GM19452 (cell line): Measurements from ENCODE around the gene TRIM29.
"Not testable (repeated sequence)": the region's sequence is repeated elsewhere in the genome, so short reads cannot be mapped to it uniquely, and the experiment has no call there.

Experiments
- ATAC-seq: cut with Tn5 transposase; IDR thresholded peaks from one replicate; pipeline ENCODE4 v1.9.1; 2021; ENCODE audit not compliant: unreplicated experiment

The TRIM29 gene

GRCh38 chr11:120137611-120138521 lies at the start of gene TRIM29:
Gene TRIM29, minus strand, starts transcription at chr11:120138113. Its CDS starts 82 bp downstream, at chr11:120138031.
- ATAC-seq = no peak

GRCh38 chr11:120186774-120187591 lies 49.1 kb upstream of the TRIM29 start:
- ATAC-seq = peak; percentile 60

- no peak for ATAC-seq
These were observed 48.5 kb upstream of the TRIM29 start for GRCh38 chr11:120186456-120186773.

- no peak for ATAC-seq
These were observed 48.0 kb upstream of the TRIM29 start for GRCh38 chr11:120185706-120186455.

GRCh38 chr11:120184946-120185705 lies 47.2 kb upstream of the TRIM29 start:
- no peak for ATAC-seq

GRCh38 chr11:120184371-120184945 lies 46.5 kb upstream of the TRIM29 start:
- ATAC-seq = no peak

GRCh38 chr11:120183701-120184141 lies 45.8 kb upstream of the TRIM29 start:
- no peak for ATAC-seq

- no peak for ATAC-seq
These were observed 45.0 kb upstream of the TRIM29 start for GRCh38 chr11:120182790-120183491.

GRCh38 chr11:120182372-120182771 lies 44.5 kb upstream of the TRIM29 start:
- no peak for ATAC-seq

- ATAC-seq = no peak
These were observed 43.6 kb upstream of the TRIM29 start for GRCh38 chr11:120181376-120181975.

GRCh38 chr11:120180551-120181232 lies 42.8 kb upstream of the TRIM29 start:
- ATAC-seq = no peak

GRCh38 chr11:120180063-120180462 lies 42.1 kb upstream of the TRIM29 start:
- ATAC-seq = not testable (repeated sequence)

- ATAC-seq = no peak
These were observed 41.3 kb upstream of the TRIM29 start for GRCh38 chr11:120179057-120179672.

- ATAC-seq = no peak
These were observed 40.7 kb upstream of the TRIM29 start for GRCh38 chr11:120178561-120179056.

- ATAC-seq = no peak
These were observed 37.0 kb upstream of the TRIM29 start for GRCh38 chr11:120174866-120175265.

GRCh38 chr11:120173807-120174206 lies 35.9 kb upstream of the TRIM29 start:
- no peak for ATAC-seq

- no peak for ATAC-seq
These were observed 35.2 kb upstream of the TRIM29 start for GRCh38 chr11:120173019-120173705.
